Measurements from ENCODE around the gene KDM4C.

KDM4C gene

GRCh38 chr9:7103771-7104170 is 346.0 kb downstream of the KDM4C start:
- Histone ChIP-seq H3K4me2 (ENCODE audit: insufficient read depth, low read length) (no peak overlapping the region), H4K20me1 (ENCODE audit: insufficient read depth, low read length) (no peaks in the 10 kb centered on the region), H3K4me1 (ENCODE audit: insufficient read depth, low read length) (no peaks in the 10 kb centered on the region), H3K9me3 (ENCODE audit: insufficient read depth, low read length, severe bottlenecking) (no peaks in the 10 kb centered on the region), H3K27me3 (ENCODE audit: insufficient read depth, low read length, poor library complexity) (no peaks in the 10 kb centered on the region), H3K9ac (ENCODE audit: low read depth, low read length) (no peak overlapping the region), H3K79me2 (ENCODE audit: insufficient read depth, low read length) (no peaks in the 10 kb centered on the region), H3K4me3 (ENCODE audit: low read depth in 1 of 2, low read length in 2 of 2) (no peak overlapping the region), H3K27ac (ENCODE audit: low read length) (no peak overlapping the region), H2AFZ (ENCODE audit: low read depth, low read length) (no peak overlapping the region), H3K36me3 (ENCODE audit: insufficient read depth, low read length) (peaks cover 21% of the 10 kb centered on the region)
- DNase-seq (no peak), ATAC-seq (ENCODE audit: insufficient read depth, low read depth) (no peak)
- no peak for TF ChIP-seq EZH2 (IDR thresholded peaks at IDR 0.05; ENCODE audit: borderline replicate concordance, low read depth, low read length, severe bottlenecking)

GRCh38 chr9:7104625-7105024 is 346.9 kb downstream of the KDM4C start:
- DNase-seq (no peak), ATAC-seq (ENCODE audit: insufficient read depth, low read depth) (no peak)
- Histone ChIP-seq H3K4me2 (ENCODE audit: insufficient read depth, low read length) (no peak overlapping the region), H3K27ac (ENCODE audit: low read length) (no peak overlapping the region), H3K9me3 (ENCODE audit: insufficient read depth, low read length, severe bottlenecking) (no peaks in the 10 kb centered on the region), H3K9ac (ENCODE audit: low read depth, low read length) (no peak overlapping the region), H3K4me3 (ENCODE audit: low read depth in 1 of 2, low read length in 2 of 2) (no peak overlapping the region), H3K79me2 (ENCODE audit: insufficient read depth, low read length) (no peaks in the 10 kb centered on the region), H3K4me1 (ENCODE audit: insufficient read depth, low read length) (no peaks in the 10 kb centered on the region), H2AFZ (ENCODE audit: low read depth, low read length) (no peak overlapping the region), H3K36me3 (ENCODE audit: insufficient read depth, low read length) (peaks cover 21% of the 10 kb centered on the region), H3K27me3 (ENCODE audit: insufficient read depth, low read length, poor library complexity) (no peaks in the 10 kb centered on the region), H4K20me1 (ENCODE audit: insufficient read depth, low read length) (no peaks in the 10 kb centered on the region)
- no peak for TF ChIP-seq EZH2 (IDR thresholded peaks at IDR 0.05; ENCODE audit: borderline replicate concordance, low read depth, low read length, severe bottlenecking)
- no peak for TF ChIP-seq CTCF (IDR thresholded peaks at IDR 0.05; ENCODE audit: borderline replicate concordance, extremely low read depth, low read length, poor library complexity, severe bottlenecking)

- Histone ChIP-seq H3K27ac (ENCODE audit: low read length) (no peak overlapping the region), H2AFZ (ENCODE audit: low read depth, low read length) (no peak overlapping the region), H3K4me3 (ENCODE audit: low read depth in 1 of 2, low read length in 2 of 2) (no peak overlapping the region), H3K9me3 (ENCODE audit: insufficient read depth, low read length, severe bottlenecking) (no peaks in the 10 kb centered on the region), H3K4me1 (ENCODE audit: insufficient read depth, low read length) (no peaks in the 10 kb centered on the region), H4K20me1 (ENCODE audit: insufficient read depth, low read length) (no peaks in the 10 kb centered on the region), H3K9ac (ENCODE audit: low read depth, low read length) (no peak overlapping the region), H3K36me3 (ENCODE audit: insufficient read depth, low read length) (peaks cover 21% of the 10 kb centered on the region), H3K4me2 (ENCODE audit: insufficient read depth, low read length) (no peak overlapping the region), H3K79me2 (ENCODE audit: insufficient read depth, low read length) (no peaks in the 10 kb centered on the region), H3K27me3 (ENCODE audit: insufficient read depth, low read length, poor library complexity) (no peaks in the 10 kb centered on the region)
- no peak for TF ChIP-seq EZH2 (IDR thresholded peaks at IDR 0.05; ENCODE audit: borderline replicate concordance, low read depth, low read length, severe bottlenecking)
- no peak for TF ChIP-seq CTCF (IDR thresholded peaks at IDR 0.05; ENCODE audit: borderline replicate concordance, extremely low read depth, low read length, poor library complexity, severe bottlenecking)
- DNase-seq (no peak), ATAC-seq (ENCODE audit: insufficient read depth, low read depth) (no peak)
Measured at GRCh38 chr9:7105095-7105494, 347.3 kb downstream of the KDM4C start.

GRCh38 chr9:7108936-7109335 is 351.2 kb downstream of the KDM4C start:
- Histone ChIP-seq H3K4me1 (ENCODE audit: insufficient read depth, low read length) (no peaks in the 10 kb centered on the region), H3K79me2 (ENCODE audit: insufficient read depth, low read length) (no peaks in the 10 kb centered on the region), H3K27ac (ENCODE audit: low read length) (no peak overlapping the region), H3K27me3 (ENCODE audit: insufficient read depth, low read length, poor library complexity) (no peaks in the 10 kb centered on the region), H4K20me1 (ENCODE audit: insufficient read depth, low read length) (no peaks in the 10 kb centered on the region), H3K9ac (ENCODE audit: low read depth, low read length) (no peak overlapping the region), H2AFZ (ENCODE audit: low read depth, low read length) (no peak overlapping the region), H3K36me3 (ENCODE audit: insufficient read depth, low read length) (peaks cover 16% of the 10 kb centered on the region), H3K4me3 (ENCODE audit: low read depth in 1 of 2, low read length in 2 of 2) (no peak overlapping the region), H3K9me3 (ENCODE audit: insufficient read depth, low read length, severe bottlenecking) (no peaks in the 10 kb centered on the region), H3K4me2 (ENCODE audit: insufficient read depth, low read length) (no peak overlapping the region)
- no peak for TF ChIP-seq CTCF (IDR thresholded peaks at IDR 0.05; ENCODE audit: borderline replicate concordance, extremely low read depth, low read length, poor library complexity, severe bottlenecking)
- no peak for TF ChIP-seq EZH2 (IDR thresholded peaks at IDR 0.05; ENCODE audit: borderline replicate concordance, low read depth, low read length, severe bottlenecking)
- DNase-seq (no peak), ATAC-seq (ENCODE audit: insufficient read depth, low read depth) (no peak)

Measured in DND-41 (cell line).